Astrocyte (in vitro differentiated cells and primary cell): ENCODE measurements around the gene RGL1.

Source experiments
- EZH2 ChIP-seq: IDR thresholded peaks from 2 replicates; pipeline ENCODE4 v1.6.1; 2012; ENCODE audit warnings: mild to moderate bottlenecking, low read length, inconsistent platforms; ENCODE audit not compliant: insufficient read depth
- TF ChIP-seq, protein P1 (sequence below): IDR thresholded peaks from 2 replicates; pipeline ENCODE4 v1.5.1; 2011; ENCODE audit warnings: low read depth, mild to moderate bottlenecking, inconsistent platforms, low read length, moderate library complexity; ENCODE audit not compliant: insufficient read depth

DNA sequence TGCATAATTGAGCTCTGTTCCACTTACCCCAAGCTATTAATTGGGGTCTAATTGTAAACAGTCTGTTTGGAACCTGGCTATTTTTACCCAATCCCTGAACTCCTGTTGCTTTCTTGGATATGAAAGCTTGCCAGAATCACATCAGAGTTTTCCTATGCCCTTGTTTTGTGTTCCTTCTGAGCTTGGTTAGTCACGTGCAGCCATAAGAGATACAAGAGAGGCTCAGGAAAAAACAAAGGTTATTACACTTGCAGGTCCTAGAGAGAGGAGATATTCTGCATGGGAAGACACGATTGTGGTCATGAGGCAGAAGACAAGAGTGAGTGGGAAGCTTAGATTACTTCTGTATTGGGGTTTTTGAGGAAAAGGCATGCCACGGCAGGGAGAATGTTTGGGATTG, 46.0 kb upstream of the RGL1 start:
- TF ChIP-seq, protein P1, sequence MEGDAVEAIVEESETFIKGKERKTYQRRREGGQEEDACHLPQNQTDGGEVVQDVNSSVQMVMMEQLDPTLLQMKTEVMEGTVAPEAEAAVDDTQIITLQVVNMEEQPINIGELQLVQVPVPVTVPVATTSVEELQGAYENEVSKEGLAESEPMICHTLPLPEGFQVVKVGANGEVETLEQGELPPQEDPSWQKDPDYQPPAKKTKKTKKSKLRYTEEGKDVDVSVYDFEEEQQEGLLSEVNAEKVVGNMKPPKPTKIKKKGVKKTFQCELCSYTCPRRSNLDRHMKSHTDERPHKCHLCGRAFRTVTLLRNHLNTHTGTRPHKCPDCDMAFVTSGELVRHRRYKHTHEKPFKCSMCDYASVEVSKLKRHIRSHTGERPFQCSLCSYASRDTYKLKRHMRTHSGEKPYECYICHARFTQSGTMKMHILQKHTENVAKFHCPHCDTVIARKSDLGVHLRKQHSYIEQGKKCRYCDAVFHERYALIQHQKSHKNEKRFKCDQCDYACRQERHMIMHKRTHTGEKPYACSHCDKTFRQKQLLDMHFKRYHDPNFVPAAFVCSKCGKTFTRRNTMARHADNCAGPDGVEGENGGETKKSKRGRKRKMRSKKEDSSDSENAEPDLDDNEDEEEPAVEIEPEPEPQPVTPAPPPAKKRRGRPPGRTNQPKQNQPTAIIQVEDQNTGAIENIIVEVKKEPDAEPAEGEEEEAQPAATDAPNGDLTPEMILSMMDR = no peak
- no peak for TF ChIP-seq EZH2
